H9 (cell line): ENCODE data around the gene TMEM45B. TPM values are rescaled to one million over a fixed set of nuclear protein-coding genes. Genes with fewer than 3 reads are reported as not detected.

Experiments
- DNase-seq: peaks from one replicate; pipeline ENCODE4 v3.0.0-alpha.2; 2017
- H2AFZ ChIP-seq: one replicate; pipeline ENCODE4 v1.6.1; 2013; ENCODE audit warnings: mild to moderate bottlenecking, low read length, control low read depth, moderate library complexity
- H2AK5ac ChIP-seq: 2 replicates; pipeline ENCODE4 v1.6.1; 2013; ENCODE audit warnings: low read length, control low read depth, mixed read lengths; ENCODE audit not compliant: insufficient read length
- H2BK120ac ChIP-seq: one replicate; pipeline ENCODE4 v1.6.1; 2013; ENCODE audit warnings: low read depth, mild to moderate bottlenecking, low read length, control low read depth, inconsistent platforms; ENCODE audit not compliant: poor library complexity, severe bottlenecking
- H2BK12ac ChIP-seq: 2 replicates; pipeline ENCODE4 v1.6.1; 2013; ENCODE audit warnings: low read length, control low read depth, mixed read lengths, low read depth; ENCODE audit not compliant: insufficient read length
- H2BK15ac ChIP-seq: 2 replicates; pipeline ENCODE4 v1.6.1; 2013; ENCODE audit warnings: low read depth, low read length, control low read depth
- H2BK20ac ChIP-seq: one replicate; pipeline ENCODE4 v1.6.1; 2013; ENCODE audit warnings: low read depth, mild to moderate bottlenecking, low read length, control low read depth, inconsistent platforms; ENCODE audit not compliant: poor library complexity, severe bottlenecking
- H2BK5ac ChIP-seq: 2 replicates; pipeline ENCODE4 v1.6.1; 2013; ENCODE audit warnings: low read length, control low read depth, mixed read lengths; ENCODE audit not compliant: insufficient read length
- H3K14ac ChIP-seq: 2 replicates; pipeline ENCODE4 v1.6.1; 2013; ENCODE audit warnings: low read length, control low read depth; ENCODE audit not compliant: insufficient read depth
- H3K18ac ChIP-seq: 2 replicates; pipeline ENCODE4 v1.6.1; 2013; ENCODE audit warnings: low read depth, mild to moderate bottlenecking, mixed read lengths, low read length, control low read depth; ENCODE audit not compliant: insufficient read length
- H3K23ac ChIP-seq: 2 replicates; pipeline ENCODE4 v1.6.1; 2013; ENCODE audit warnings: low read length, control low read depth, mixed read lengths, low read depth; ENCODE audit not compliant: insufficient read length
- H3K23me2 ChIP-seq: 2 replicates; pipeline ENCODE4 v1.6.1; 2013; ENCODE audit warnings: low read depth, mild to moderate bottlenecking, mixed read lengths, low read length, control low read depth; ENCODE audit not compliant: insufficient read length, poor library complexity, severe bottlenecking
- H3K27ac ChIP-seq: 2 replicates; pipeline ENCODE4 v1.5.1; 2013; ENCODE audit warnings: low read length, control low read depth, mixed read lengths, low read depth; ENCODE audit not compliant: insufficient read length
- H3K27me3 ChIP-seq: 2 replicates; pipeline ENCODE4 v1.6.1; 2013; ENCODE audit warnings: low read length, control low read depth, inconsistent platforms; ENCODE audit not compliant: insufficient read depth
- H3K4ac ChIP-seq: 2 replicates; pipeline ENCODE4 v1.6.1; 2013; ENCODE audit warnings: low read depth, mild to moderate bottlenecking, control low read depth, inconsistent platforms, low read length, moderate library complexity
- H3K4me1 ChIP-seq: 2 replicates; pipeline ENCODE4 v1.6.1; 2013; ENCODE audit warnings: low read length, control low read depth, inconsistent platforms; ENCODE audit not compliant: insufficient read depth
- H3K4me2 ChIP-seq: 2 replicates; pipeline ENCODE4 v1.6.1; 2013; ENCODE audit warnings: low read length, control low read depth, mixed read lengths; ENCODE audit not compliant: insufficient read length, insufficient read depth
- H3K56ac ChIP-seq: 2 replicates; pipeline ENCODE4 v1.6.1; 2013; ENCODE audit warnings: low read depth, mild to moderate bottlenecking, mixed read lengths, low read length, control low read depth; ENCODE audit not compliant: insufficient read length
- H3K79me1 ChIP-seq: 2 replicates; pipeline ENCODE4 v1.6.1; 2013; ENCODE audit warnings: low read depth, mild to moderate bottlenecking, moderate library complexity, low read length, control low read depth, inconsistent platforms; ENCODE audit not compliant: insufficient read depth, poor library complexity, severe bottlenecking
- H3K79me2 ChIP-seq: 2 replicates; pipeline ENCODE4 v1.6.1; 2013; ENCODE audit warnings: low read length, control low read depth, inconsistent platforms; ENCODE audit not compliant: insufficient read depth
- H3K9ac ChIP-seq: 2 replicates; pipeline ENCODE4 v1.6.1; 2013; ENCODE audit warnings: low read length, control low read depth, mixed read lengths; ENCODE audit not compliant: insufficient read length; ENCODE audit errors: extremely low read depth
- H3K9me3 ChIP-seq: one replicate; pipeline ENCODE4 v1.6.1; 2013; ENCODE audit warnings: low read depth, low read length, inconsistent platforms; ENCODE audit not compliant: control insufficient read depth
- H3T11ph ChIP-seq: one replicate; pipeline ENCODE4 v1.6.1; 2013; ENCODE audit warnings: mild to moderate bottlenecking, low read length, control low read depth, inconsistent platforms
- H4K20me1 ChIP-seq: one replicate; pipeline ENCODE4 v1.6.1; 2013; ENCODE audit not compliant: control insufficient read depth, insufficient read length, insufficient read depth
- H4K5ac ChIP-seq: 2 replicates; pipeline ENCODE4 v1.6.1; 2013; ENCODE audit warnings: low read depth, mild to moderate bottlenecking, mixed read lengths, low read length, control low read depth; ENCODE audit not compliant: insufficient read length
- H4K8ac ChIP-seq: replicated peaks from 2 replicates; pipeline ENCODE4 v1.6.1; 2013; ENCODE audit warnings: low read length, control low read depth, mixed read lengths, low read depth; ENCODE audit not compliant: insufficient read length
- H4K91ac ChIP-seq: 2 replicates; pipeline ENCODE4 v1.6.1; 2013; ENCODE audit warnings: low read depth, mild to moderate bottlenecking, moderate library complexity, mixed read lengths, low read length, control low read depth; ENCODE audit not compliant: insufficient read length
- H3K27ac Mint-ChIP-seq, 3 experiments: 2 replicates in 2 of 3; 3 replicates in 1 of 3; pipeline ENCODE4 v1.8.0; 2020 to 2021; ENCODE audit warnings: mixed read lengths in 3 of 3, mild to moderate bottlenecking in 1 of 3, moderate library complexity in 1 of 3
- H3K27me3 Mint-ChIP-seq: 2 replicates; pipeline ENCODE4 v1.8.0; 2021; ENCODE audit warnings: low read depth, mild to moderate bottlenecking, moderate library complexity, mixed read lengths
- H3K36me3 Mint-ChIP-seq, 3 experiments: 2 replicates in 2 of 3; 3 replicates in 1 of 3; pipeline ENCODE4 v1.8.0; 2020 to 2021; ENCODE audit warnings: low read depth in 3 of 3, mixed read lengths in 3 of 3; ENCODE audit not compliant: insufficient read depth in 1 of 3
- H3K4me1 Mint-ChIP-seq, 2 experiments: 2 replicates each; pipeline ENCODE4 v1.8.0; 2020; ENCODE audit warnings: mixed read lengths in 2 of 2
- H3K4me3 Mint-ChIP-seq, 2 experiments: 2 replicates in 1 of 2; 3 replicates in 1 of 2; pipeline ENCODE4 v1.8.0; 2020 to 2021; ENCODE audit warnings: mild to moderate bottlenecking in 2 of 2, mixed read lengths in 2 of 2, moderate library complexity in 1 of 2
- H3K9me3 Mint-ChIP-seq, 2 experiments: 2 replicates in 1 of 2; 3 replicates in 1 of 2; pipeline ENCODE4 v1.8.0; 2020; ENCODE audit warnings: mild to moderate bottlenecking in 2 of 2, mixed read lengths in 2 of 2, moderate library complexity in 1 of 2
- CTCF ChIP-seq: fragments of 200-600 bp; sonication (generic); conservative IDR thresholded peaks from 3 replicates; pipeline ENCODE4 v1.8.0; 2021; ENCODE audit warnings: antibody characterized with exemption, mild to moderate bottlenecking
- WGBS: extraction: QIAGEN DNeasy Blood & Tissue Kit; methylation state at CpG from one replicate; pipeline ENCODE4 v1.1.7; 2013; ENCODE audit warnings: missing lambda C conversion rate, low lambda C conversion rate, mixed read lengths; ENCODE audit not compliant: insufficient read length; ENCODE audit errors: extremely low coverage; 5-methylcytosine and 5-hydroxymethylcytosine counted together
- total RNA-seq: library from RNA; stranded (reverse); gene quantifications from 2 replicates; pipeline ENCODE4 v1.2.1, GENCODE V29; 2021

The TMEM45B gene
- total RNA-seq, 1 experiment from 2014 or later = 0.70 TPM

- Histone ChIP-seq H2AFZ (no peak overlapping the region), H3K4me2 (no peak overlapping the region), H2BK120ac (no peak overlapping the region), H3K23me2 (no peaks in the 10 kb centered on the region), H3K27me3 (no peaks in the 10 kb centered on the region), H3K9ac (no peak overlapping the region), H3K56ac (no peak overlapping the region), H3K79me2 (no peaks in the 10 kb centered on the region), H3K4ac (no peak overlapping the region), H3K18ac (no peak overlapping the region), H4K8ac (no peak overlapping the region), H2BK12ac (no peak overlapping the region), H2BK5ac (no peak overlapping the region), H2AK5ac (no peak overlapping the region), H3K27ac (no peak overlapping the region), H4K91ac (no peak overlapping the region), H2BK20ac (no peak overlapping the region), H4K20me1 (no peaks in the 10 kb centered on the region), H2BK15ac (no peak overlapping the region), H3K14ac (no peak overlapping the region), H3K4me1 (no peaks in the 10 kb centered on the region), H4K5ac (no peak overlapping the region), H3K23ac (no peak overlapping the region), H3T11ph (no peak overlapping the region), H3K79me1 (no peaks in the 10 kb centered on the region), H3K9me3 (no peaks in the 10 kb centered on the region)
- no CpG with 5 or more reads among the region's 7 CpGs for WGBS
- DNase-seq = no peak
- Mint-ChIP-seq H3K27me3 (no peaks in the 10 kb centered on the region; the same call in 1 of the 2 replicates), H3K36me3 (peaks cover 0 to 3% (median 0%) of the 10 kb centered on the region in 3 experiments; a peak in 1 of 7 replicates), H3K4me1 (peaks cover 0 to 2% of the 10 kb centered on the region in 2 experiments; a peak in 1 of 4 replicates), H3K4me3 (no peak overlapping the region), H3K9me3 (no peaks in the 10 kb centered on the region), H3K27ac (peak overlapping the region in 1 of 3 experiments; percentile 69; a peak in 1 of 7 replicates)
- TF ChIP-seq CTCF = no peak
Measured at GRCh38 chr11:129854232-129854805, 38.7 kb downstream of the TMEM45B start.
